ENCODE data around the gene E2F4. TPM values are rescaled to one million over a fixed set of nuclear protein-coding genes. Genes with fewer than 3 reads are reported as not detected.

The E2F4 gene
- total RNA-seq, 1 experiment from 2014 or later: 86.2 TPM

DNA sequence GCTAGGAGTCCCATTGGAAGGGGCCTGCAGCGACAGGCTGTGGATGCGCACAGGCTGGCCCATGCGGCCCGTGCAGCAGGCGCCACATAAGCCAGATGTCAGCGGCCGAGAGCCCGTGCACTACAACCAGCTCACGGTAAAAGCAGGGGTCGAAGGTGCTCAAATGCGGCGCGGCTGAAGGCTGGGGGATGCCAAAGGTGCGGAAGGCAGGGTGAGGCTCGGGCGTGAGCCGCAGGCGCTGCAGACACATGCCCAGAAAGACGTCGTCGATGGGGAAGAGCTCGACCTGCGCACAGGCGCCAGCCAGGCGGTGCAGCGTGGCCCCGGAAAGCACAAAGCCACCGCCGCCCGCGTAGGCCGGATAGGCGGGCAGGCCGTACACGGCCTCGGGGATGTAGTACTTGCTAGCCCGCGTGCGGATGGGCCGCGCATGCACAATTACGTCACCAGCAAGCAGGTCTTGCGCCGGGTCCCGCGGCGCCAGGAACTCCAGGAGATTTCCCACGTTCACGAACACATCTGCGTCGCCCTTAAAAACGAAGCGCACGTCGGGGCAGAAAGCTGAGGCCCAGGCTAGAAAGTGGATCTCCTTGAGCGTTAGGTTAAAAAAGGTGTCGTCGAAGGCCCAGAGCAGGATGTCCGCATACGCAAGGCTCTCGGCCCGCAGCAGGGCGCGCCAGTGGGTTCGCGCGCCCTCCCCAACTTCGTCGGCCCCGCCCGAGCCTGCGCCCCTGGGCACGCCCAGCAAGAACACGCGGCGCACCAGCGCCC lies 42.5 kb upstream of the E2F4 start:
- no peaks in the 10 kb centered on the region for H3K27me3 ChIP-seq (ENCODE audit: low read length)
- H3K9me3 ChIP-seq (ENCODE audit: low read length): no peaks in the 10 kb centered on the region
- no peak overlapping the region for H3K9ac ChIP-seq (ENCODE audit: low read length)
- TF ChIP-seq, protein P1, sequence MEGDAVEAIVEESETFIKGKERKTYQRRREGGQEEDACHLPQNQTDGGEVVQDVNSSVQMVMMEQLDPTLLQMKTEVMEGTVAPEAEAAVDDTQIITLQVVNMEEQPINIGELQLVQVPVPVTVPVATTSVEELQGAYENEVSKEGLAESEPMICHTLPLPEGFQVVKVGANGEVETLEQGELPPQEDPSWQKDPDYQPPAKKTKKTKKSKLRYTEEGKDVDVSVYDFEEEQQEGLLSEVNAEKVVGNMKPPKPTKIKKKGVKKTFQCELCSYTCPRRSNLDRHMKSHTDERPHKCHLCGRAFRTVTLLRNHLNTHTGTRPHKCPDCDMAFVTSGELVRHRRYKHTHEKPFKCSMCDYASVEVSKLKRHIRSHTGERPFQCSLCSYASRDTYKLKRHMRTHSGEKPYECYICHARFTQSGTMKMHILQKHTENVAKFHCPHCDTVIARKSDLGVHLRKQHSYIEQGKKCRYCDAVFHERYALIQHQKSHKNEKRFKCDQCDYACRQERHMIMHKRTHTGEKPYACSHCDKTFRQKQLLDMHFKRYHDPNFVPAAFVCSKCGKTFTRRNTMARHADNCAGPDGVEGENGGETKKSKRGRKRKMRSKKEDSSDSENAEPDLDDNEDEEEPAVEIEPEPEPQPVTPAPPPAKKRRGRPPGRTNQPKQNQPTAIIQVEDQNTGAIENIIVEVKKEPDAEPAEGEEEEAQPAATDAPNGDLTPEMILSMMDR (conservative IDR thresholded peaks at IDR 0.05; ENCODE audit: low read depth, low read length): no peak
- TF ChIP-seq EZH2phosphoT487 (IDR thresholded peaks at IDR 0.05; ENCODE audit: borderline replicate concordance, low read length) (no peak), EZH2 (IDR thresholded peaks at IDR 0.05; ENCODE audit: low read length, unreplicated experiment) (no peak)
- no peaks in the 10 kb centered on the region for H3K4me1 ChIP-seq (ENCODE audit: insufficient read depth, low read length)
- H4K20me1 ChIP-seq (ENCODE audit: low read length): no peaks in the 10 kb centered on the region
- ATAC-seq (no peak), DNase-seq (no peak)
- H3K9me2 ChIP-seq (replicated peaks; ENCODE audit: low read length): no peaks in the 10 kb centered on the region
- ChIA-PET POLR2A (ENCODE audit: unreplicated experiment) (no interaction called here), CTCF (no interaction called here)
- BruUV-seq (replicated peaks): no TSS peak
- no peaks in the 10 kb centered on the region for H3F3A ChIP-seq (ENCODE audit: low read length, unreplicated experiment)
- H3K79me2 ChIP-seq (ENCODE audit: low read length): no peaks in the 10 kb centered on the region
- no peak overlapping the region for H3K27ac ChIP-seq (ENCODE audit: low read length)
- intact Hi-C loops (cut with micrococcal nuclease): no loop called here
- H3K4me2 ChIP-seq (ENCODE audit: low read length): no peak overlapping the region
- no peaks in the 10 kb centered on the region; the same call in 1 of the 2 replicates for H3K36me3 ChIP-seq (ENCODE audit: low read depth, low read length)
- no peak overlapping the region for H2AFZ ChIP-seq (ENCODE audit: low read length)
- H3K4me3 ChIP-seq (ENCODE audit: low read length): no peak overlapping the region

DNA sequence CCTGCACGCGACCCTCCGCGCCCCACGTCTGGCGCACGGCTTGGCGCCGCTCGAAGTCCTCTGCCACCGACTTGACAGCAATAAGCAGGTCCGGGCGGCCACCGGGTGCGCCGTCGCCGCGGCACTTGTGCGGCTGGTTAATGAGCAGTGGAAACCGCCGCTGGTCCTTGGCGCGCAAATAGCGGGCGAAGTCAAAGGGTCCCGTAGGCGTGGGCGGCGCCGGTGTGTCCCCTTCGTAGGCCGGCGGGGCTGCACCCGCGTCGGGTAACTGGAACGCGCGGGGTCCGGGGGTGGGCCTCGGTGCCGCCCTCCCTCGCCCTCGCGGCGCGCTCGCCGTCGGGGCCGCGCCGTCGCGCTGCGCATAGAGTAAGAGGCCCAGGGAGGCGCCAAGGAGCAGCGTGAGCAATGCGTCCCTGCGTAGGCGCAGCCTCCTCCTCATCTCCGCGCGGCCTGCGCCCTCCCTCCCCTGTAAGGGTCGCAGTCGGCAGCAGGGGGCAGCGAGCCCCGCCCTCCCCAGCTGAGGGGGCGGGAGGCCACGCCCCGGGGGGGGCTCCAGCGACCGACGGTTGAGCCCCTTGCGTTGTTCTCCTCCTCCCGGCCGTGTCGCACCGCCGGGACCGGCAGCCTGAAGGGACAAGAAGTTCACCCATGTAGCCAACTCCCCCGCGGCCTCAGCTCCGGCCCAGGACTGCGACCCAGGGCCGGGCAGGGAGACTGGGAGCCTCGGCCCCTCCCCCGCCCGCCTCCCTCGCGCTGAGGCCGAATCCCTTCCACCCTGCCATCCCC lies 41.7 kb upstream of the E2F4 start:
- Histone ChIP-seq H4K20me1 (ENCODE audit: low read length) (no peaks in the 10 kb centered on the region), H3K9me3 (ENCODE audit: low read length) (no peaks in the 10 kb centered on the region), H3K9ac (ENCODE audit: low read length) (peak overlapping the region; percentile 50), H2AFZ (ENCODE audit: low read length) (peak overlapping the region; percentile 83), H3K79me2 (ENCODE audit: low read length) (no peaks in the 10 kb centered on the region), H3K27ac (ENCODE audit: low read length) (no peak overlapping the region), H3K27me3 (ENCODE audit: low read length) (no peaks in the 10 kb centered on the region), H3K4me2 (ENCODE audit: low read length) (peak overlapping the region; percentile 90), H3K4me3 (ENCODE audit: low read length) (peak overlapping the region; percentile 74), H3F3A (ENCODE audit: low read length, unreplicated experiment) (no peaks in the 10 kb centered on the region), H3K9me2 (replicated peaks; ENCODE audit: low read length) (no peaks in the 10 kb centered on the region), H3K4me1 (ENCODE audit: insufficient read depth, low read length) (no peaks in the 10 kb centered on the region), H3K36me3 (ENCODE audit: low read depth, low read length) (no peaks in the 10 kb centered on the region; the same call in 1 of the 2 replicates)
- no TSS peak for BruUV-seq (replicated peaks)
- no peak for DNase-seq
- ChIA-PET CTCF (interaction anchor here (0.7 kb wide), 1 partner anchor 132 kb away, joined by 3 read pairs; no protein-coding TSS in a partner anchor), POLR2A (ENCODE audit: unreplicated experiment) (interaction anchor here (0.7 kb wide), 1 partner anchor 20 kb away, joined by 3 read pairs; the partner anchor contains the start of gene NOL3)
- peak; percentile 40 for ATAC-seq
- intact Hi-C loops (cut with micrococcal nuclease): no loop called here
- no peak for TF ChIP-seq EZH2phosphoT487 (IDR thresholded peaks at IDR 0.05; ENCODE audit: borderline replicate concordance, low read length)

DNA sequence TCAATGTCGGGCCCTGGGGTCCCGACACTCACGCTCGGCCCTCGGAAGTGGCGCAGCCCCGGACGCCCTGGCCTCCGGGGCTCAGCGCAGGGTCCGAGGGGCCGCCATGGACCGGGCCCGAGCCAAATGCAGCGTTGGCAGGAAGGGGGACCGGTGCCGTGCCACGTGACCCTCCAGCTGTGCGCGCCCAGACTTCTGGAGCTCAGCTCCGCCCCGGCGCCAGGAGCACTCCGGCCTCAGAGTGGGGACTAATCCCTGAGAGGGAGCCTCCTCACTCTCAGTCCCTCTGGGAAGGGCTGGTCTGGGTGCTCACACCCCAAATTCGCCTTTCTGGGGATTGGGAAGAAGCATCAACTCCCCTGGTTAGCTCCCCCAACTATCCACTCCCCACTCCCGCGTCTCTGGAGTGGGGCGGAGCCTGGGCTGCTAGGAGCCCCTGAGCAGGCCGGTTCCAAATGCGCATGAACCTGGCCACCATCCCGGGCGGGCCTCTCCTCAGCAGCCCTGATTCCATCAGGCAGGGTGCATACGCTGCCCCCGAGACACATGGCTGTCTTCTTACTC lies 41.0 kb upstream of the E2F4 start, which contains the start of gene B3GNT9:
Gene B3GNT9, minus strand, starts transcription at position 166 of the 564 bp plus-strand sequence. CDS start 513 bp downstream, outside the sequence.
- POLR2A ChIA-PET (ENCODE audit: unreplicated experiment): no interaction called here
- Histone ChIP-seq H3K4me3 (ENCODE audit: low read length) (peak within 1 kb of the TSS; percentile 74), H3K36me3 (ENCODE audit: low read depth, low read length) (no peaks in the 10 kb centered on the region), H4K20me1 (ENCODE audit: low read length) (no peaks in the 10 kb centered on the region), H3K9ac (ENCODE audit: low read length) (peak within 1 kb of the TSS; percentile 50), H3K27me3 (ENCODE audit: low read length) (no peaks in the 10 kb centered on the region), H3K4me2 (ENCODE audit: low read length) (peak within 1 kb of the TSS; percentile 90), H3K9me2 (replicated peaks; ENCODE audit: low read length) (no peaks in the 10 kb centered on the region), H3K4me1 (ENCODE audit: insufficient read depth, low read length) (0 out of 2 replicates have a peak, but pooled peaks cover 3% of the 10 kb centered on the region), H3K9me3 (ENCODE audit: low read length) (no peaks in the 10 kb centered on the region), H3F3A (ENCODE audit: low read length, unreplicated experiment) (no peaks in the 10 kb centered on the region), H3K79me2 (ENCODE audit: low read length) (no peaks in the 10 kb centered on the region), H2AFZ (ENCODE audit: low read length) (peak within 1 kb of the TSS; percentile 83), H3K27ac (ENCODE audit: low read length) (no peak within 1 kb of the TSS)
- DNase-seq: no peak
- intact Hi-C loops (cut with micrococcal nuclease): no loop called here
- CTCF ChIA-PET: interaction anchor here (0.7 kb wide), 1 partner anchor 133 kb away, joined by 3 read pairs; no protein-coding TSS in a partner anchor
- TF ChIP-seq, protein P1 (conservative IDR thresholded peaks at IDR 0.05; ENCODE audit: low read depth, low read length): no peak
- TF ChIP-seq EZH2 (IDR thresholded peaks at IDR 0.05; ENCODE audit: low read length, unreplicated experiment) (no peak), EZH2phosphoT487 (IDR thresholded peaks at IDR 0.05; ENCODE audit: borderline replicate concordance, low read length) (no peak)
- BruUV-seq (replicated peaks): no TSS peak
- peak; percentile 65 for ATAC-seq
